GM19193 (cell line): ENCODE data around the gene PPM1N.

ENCODE experiments used
- POLR2A ChIP-seq: IDR thresholded peaks from 4 replicates; pipeline ENCODE4 v1.6.1; 2011; ENCODE audit not compliant: insufficient read depth, insufficient read length; ENCODE audit errors: extremely low read depth

The PPM1N gene

GRCh38 chr19:45526143-45526542, 27.9 kb downstream of the PPM1N start:
- TF ChIP-seq POLR2A = no peak

GRCh38 chr19:45526971-45527370, 28.7 kb downstream of the PPM1N start:
- TF ChIP-seq POLR2A = no peak

- no peak for TF ChIP-seq POLR2A
Observed at GRCh38 chr19:45527731-45528130, 29.5 kb downstream of the PPM1N start.

- peak; percentile 7 for TF ChIP-seq POLR2A
Observed at GRCh38 chr19:45528149-45528743, 30.0 kb downstream of the PPM1N start.

GRCh38 chr19:45528744-45529419, 30.6 kb downstream of the PPM1N start:
- TF ChIP-seq POLR2A = peak; percentile 57

- no peak for TF ChIP-seq POLR2A
Observed at GRCh38 chr19:45529420-45529785, 31.2 kb downstream of the PPM1N start.

GRCh38 chr19:45531349-45531748, 33.1 kb downstream of the PPM1N start:
- no peak for TF ChIP-seq POLR2A

- TF ChIP-seq POLR2A = no peak
Observed at GRCh38 chr19:45539459-45539858, 41.2 kb downstream of the PPM1N start.

GRCh38 chr19:45542234-45542668, 44.0 kb downstream of the PPM1N start:
- no peak for TF ChIP-seq POLR2A

GRCh38 chr19:45547211-45547770, 49.0 kb downstream of the PPM1N start:
- TF ChIP-seq POLR2A = no peak

- TF ChIP-seq POLR2A = no peak
Observed at GRCh38 chr19:45547965-45548609, 49.8 kb downstream of the PPM1N start.
